Hepatocyte (in vitro differentiated cells): ENCODE measurements around the gene CASP4.

Source experiments
- CTCF ChIP-seq: fragments of 200-600 bp; sonication (generic); IDR thresholded peaks from 2 replicates; pipeline ENCODE4 v1.5.1; 2016; ENCODE audit warnings: antibody characterized with exemption, mild to moderate bottlenecking; ENCODE audit not compliant: poor library complexity
- EZH2 ChIP-seq: fragments of 200-600 bp; sonication (generic); IDR thresholded peaks from 2 replicates; pipeline ENCODE4 v1.6.1; 2016; ENCODE audit warnings: antibody characterized with exemption, mild to moderate bottlenecking, borderline replicate concordance

- TF ChIP-seq CTCF, result no peak
- TF ChIP-seq EZH2, result no peak
These were observed at the start of gene CASP4 for GRCh38 chr11:104968355-104968855.
